Suppressor macrophage treated with lipopolysaccharide for 1 hour (primary cell): ENCODE measurements around the gene HTR2B.
"Not testable (repeated sequence)": the region's sequence is repeated elsewhere in the genome, so short reads cannot be mapped to it uniquely, and the experiment has no call there.

Experiments used
- DNase-seq, 3 donors: peaks; one replicate each; pipeline ENCODE4 v3.0.0-alpha.2; 2020 to 2022

Gene HTR2B

GRCh38 chr2:231124838-231125568 is at the start of gene HTR2B:
HTR2B (minus strand) TSS chr2:231125042; CDS start chr2:231123764, 1,278 bp downstream.
- peak in 2 of 3 donors; percentile 19 to 31 for DNase-seq

DNA sequence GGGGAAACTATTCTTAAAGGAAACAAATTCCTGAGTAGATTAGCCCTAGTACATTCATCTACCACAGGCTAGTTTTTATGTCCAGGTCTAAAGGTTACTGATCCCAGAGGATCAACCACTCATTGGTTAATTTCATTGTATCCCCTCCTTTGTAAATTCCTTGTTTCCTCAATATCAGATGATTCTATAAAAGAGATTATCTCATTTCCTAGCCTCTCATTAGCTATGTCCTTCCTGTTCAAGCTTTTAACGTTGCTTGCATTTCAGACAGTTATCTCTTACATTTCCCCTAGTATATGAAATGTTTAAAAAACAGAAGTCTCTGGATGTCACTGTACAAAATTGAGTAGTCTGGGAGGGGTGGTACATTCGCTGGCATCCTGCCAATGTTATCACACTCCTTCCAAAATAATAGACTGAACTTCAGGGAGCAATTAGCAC is 49.4 kb upstream of the HTR2B start:
- peak; percentile 47 to 80 (median 69) for DNase-seq

DNA sequence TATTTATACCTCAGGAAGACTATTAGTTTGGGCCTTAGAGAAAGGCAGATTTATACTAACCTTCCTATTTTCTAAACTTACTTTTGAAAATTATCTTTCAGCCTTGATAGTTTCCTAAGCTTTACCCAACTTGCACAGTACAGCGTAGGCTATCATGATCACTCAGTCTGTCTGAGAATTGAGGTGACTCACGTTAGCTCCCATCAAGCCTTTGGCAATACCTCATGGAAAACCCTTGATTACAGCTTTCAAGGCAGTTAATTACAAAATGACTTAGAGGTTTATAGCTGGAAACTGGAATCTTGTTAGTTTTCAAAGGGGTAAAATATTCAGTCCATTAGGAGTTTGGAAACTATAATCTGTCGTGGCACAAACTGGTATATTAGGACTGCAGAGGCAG is 47.2 kb upstream of the HTR2B start:
- peak; percentile 76 to 91 (median 84) for DNase-seq

- DNase-seq, result no peak
Observed at GRCh38 chr2:231170055-231170454, 45.2 kb upstream of the HTR2B start.

GRCh38 chr2:231169488-231169887 is 44.6 kb upstream of the HTR2B start:
- DNase-seq, result no peak

- peak; percentile 65 to 69 (median 67) for DNase-seq
Observed at GRCh38 chr2:231168460-231169139, 43.8 kb upstream of the HTR2B start.

GRCh38 chr2:231167745-231168459 is 43.1 kb upstream of the HTR2B start:
- DNase-seq, result peak; percentile 70 to 92 (median 89)

DNA sequence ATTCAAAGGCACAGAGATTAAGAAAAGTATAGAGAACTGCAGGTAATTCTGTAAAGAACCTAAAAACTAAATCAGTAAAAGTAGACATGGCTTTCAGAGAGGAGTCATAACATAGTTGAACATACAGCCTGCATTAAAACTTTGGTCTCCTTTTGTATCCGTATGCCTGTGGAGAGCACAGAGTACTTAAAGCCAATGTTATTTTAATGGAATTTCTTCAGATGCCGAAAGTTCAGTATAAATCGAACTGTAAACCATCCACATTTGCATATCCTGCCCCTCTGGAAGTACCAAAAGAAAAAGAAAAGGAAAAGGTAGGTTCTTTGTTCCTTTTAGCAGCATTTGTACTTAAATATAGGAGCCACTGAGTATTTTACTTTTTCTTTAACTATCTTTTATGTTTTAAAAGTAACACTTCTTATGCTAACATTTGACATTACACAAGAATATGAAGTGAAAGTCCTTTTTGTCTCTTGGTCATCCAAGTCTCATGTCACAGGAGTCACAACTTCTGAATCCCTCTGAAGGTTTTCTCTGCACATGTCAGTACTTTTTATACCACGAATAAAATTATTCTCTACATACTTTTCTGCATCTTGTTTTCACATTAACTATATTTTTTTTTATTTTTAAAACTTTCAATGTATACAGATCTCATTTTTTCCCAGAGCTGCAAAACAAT is 38.7 kb upstream of the HTR2B start:
- DNase-seq, result peak in 2 of 3 donors; percentile 73 to 75

GRCh38 chr2:231163011-231163410 is 38.2 kb upstream of the HTR2B start:
- no peak for DNase-seq

DNA sequence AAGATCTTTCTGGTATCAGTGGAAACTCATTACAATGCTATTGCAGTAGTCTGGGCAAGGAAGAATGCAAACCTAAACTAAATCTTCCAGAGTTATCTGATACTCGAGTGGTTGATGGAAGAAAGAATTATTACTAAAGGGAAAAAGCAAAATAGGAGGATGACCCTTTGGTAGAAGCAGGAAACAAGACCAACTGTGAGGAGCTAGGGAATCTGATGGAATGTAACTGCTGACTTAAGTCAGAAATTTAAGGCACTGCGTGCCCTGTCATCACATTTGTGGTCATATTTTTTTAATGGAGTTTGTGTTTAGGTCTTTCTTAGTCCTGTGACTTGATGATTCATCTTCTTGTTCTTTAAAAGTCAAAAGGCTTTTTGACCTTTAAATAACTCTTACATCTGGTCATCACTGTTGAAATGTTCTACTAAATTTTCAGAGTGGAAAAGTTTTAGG is 37.1 kb upstream of the HTR2B start:
- DNase-seq, result peak; percentile 71 to 94 (median 92)

GRCh38 chr2:231161252-231161839 is 36.5 kb upstream of the HTR2B start:
- DNase-seq, result peak in 2 of 3 donors; percentile 35 to 42

DNA sequence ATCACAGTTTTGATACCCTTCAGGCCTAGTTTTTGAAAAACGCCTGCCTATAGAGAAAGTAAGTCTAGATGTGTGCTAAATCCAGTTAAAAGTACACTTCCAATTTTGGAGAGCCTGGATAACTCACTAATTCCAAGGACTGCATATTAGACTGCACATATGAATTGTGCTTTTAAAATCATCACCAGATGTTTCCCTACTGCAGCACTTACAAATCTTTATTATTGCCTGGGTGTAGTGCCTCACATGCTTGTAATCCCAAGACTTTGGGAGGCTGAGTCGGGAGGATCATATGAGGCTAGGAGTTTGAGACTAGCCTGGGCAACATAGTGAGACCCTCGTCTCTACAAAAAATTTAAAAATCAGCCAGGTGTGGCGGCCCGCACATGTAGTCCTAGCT is 35.9 kb upstream of the HTR2B start:
- DNase-seq, result no peak

DNA sequence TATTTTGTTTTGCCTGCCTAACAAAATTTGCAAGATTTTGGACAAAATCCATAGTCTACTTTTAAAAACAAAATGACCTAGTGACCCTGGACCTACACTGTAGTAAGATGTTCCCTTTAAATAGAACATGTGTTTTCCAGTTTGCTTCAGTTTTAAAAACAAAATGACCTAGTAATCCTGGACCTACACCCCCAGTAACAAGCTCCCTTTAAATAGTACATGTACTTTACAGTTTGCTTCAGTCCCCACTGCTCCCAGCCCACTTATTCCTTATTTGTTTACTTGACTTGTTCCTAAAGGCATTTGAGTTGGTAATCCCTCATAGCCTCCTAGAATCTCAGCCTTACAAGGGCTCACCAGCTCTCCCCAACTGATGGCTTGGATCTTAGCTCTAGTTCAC is 34.5 kb upstream of the HTR2B start:
- DNase-seq, result no peak

DNA sequence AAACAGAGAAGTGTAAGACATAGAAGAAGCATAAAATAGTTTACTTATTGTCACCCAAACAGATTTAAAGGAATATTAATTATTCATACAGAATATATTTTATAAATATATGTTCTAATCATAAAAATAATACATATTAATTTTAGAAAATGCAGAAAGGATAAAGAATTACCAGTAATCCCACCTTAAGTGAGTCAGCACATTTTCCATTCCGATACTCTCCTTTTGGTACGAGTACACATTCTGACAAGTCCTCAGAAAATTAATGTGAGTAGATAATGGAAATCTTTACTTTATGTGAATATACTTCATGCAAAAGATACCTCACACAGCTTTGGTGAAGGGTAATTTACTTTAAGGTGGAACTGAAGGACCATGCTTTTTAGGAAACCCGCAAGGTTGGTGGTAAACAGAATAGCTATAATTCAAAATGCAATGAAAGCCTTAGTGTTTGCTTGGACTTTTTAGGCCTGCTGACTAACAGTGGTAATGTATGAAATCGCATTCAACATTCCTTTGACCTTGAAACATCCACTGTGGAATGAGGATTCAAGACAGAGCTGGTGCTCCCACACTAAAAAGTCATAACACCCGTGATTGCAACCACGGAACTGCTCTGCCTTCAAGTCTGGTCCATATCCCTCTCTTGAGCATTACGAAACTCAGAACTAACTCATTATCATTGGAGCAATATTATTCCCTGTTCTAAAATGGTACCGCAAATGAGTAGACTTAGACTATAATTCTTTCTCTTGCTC is 28.1 kb upstream of the HTR2B start:
- DNase-seq, result no peak

- no peak for DNase-seq
Observed at GRCh38 chr2:231146665-231147064, 21.8 kb upstream of the HTR2B start.

DNA sequence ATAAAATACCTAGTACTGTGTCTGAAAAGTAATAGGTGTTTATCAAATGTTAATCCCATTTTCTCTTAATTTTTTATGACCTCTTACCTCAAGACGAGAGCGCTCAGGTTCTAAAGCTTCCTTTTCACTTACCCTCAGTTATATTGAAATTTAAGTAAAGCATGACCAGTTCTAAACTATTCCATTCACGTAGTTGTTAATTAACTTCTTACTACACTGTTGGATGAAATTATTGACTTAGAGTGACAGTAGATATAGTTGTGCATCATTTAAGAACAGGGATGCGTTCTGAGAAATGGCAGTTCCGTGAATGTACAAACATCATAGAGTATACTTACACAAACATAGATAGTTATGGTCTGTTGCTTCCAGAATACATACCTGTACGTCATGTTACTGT is 20.1 kb upstream of the HTR2B start:
- DNase-seq, result no peak

DNA sequence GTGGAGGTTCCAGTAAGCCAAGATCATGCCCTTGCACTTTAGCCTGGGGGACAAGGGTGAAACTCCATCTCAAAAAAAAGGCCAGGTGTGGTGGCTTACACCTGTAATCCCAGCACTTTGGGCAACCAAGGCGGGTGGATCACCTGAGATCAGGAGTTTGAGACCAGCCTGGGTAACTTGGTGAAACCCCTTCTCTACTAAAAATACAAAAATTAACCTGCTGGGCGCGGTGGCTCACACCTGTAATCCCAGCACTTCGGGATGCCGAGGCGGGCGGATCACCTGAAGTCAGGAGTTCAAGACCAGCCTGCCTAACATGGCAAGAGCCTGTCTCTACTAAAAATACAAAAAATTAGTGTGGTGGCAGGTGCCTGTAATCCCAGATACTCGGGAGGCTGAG is 16.0 kb upstream of the HTR2B start:
- DNase-seq, result not testable (repeated sequence)

GRCh38 chr2:231139796-231140195 is 15.0 kb upstream of the HTR2B start:
- DNase-seq, result no peak

DNA sequence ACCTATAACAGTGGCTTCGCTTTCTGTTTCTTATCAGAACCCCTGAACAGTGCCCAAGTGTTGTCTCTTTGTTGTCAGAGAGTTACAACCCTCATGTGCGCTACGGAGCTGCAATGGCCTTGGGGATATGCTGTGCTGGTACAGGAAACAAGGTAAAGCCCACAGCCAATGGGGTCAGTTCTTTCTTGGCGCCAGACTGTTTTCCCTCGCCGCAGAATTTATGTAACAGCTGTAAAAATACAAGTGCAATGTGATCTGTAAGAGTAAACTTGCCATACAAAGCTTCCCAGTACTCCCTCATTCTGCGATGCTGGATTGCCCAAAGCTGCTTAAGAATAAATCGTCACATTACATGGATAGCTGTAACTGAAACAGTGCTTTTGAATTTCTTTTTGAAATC is 13.9 kb upstream of the HTR2B start:
- DNase-seq, result no peak

- peak; percentile 46 to 80 (median 77) for DNase-seq
Observed at GRCh38 chr2:231134910-231135655, 10.2 kb upstream of the HTR2B start.
